Activated CD4-positive, alpha-beta T cell treated with anti-CD3 and anti-CD28 coated beads, Interleukin-10, Interleukin-2, amounts not matched to agents 100 ng/mL and 50 ng/mL, durations not matched to agents 16 hours and 8 hours (primary cell): Measurements from ENCODE around the gene CDAN1.

Source experiments
- DNase-seq: peaks from one replicate; pipeline ENCODE4 v3.0.0-alpha.2; 2020

The CDAN1 gene

DNA sequence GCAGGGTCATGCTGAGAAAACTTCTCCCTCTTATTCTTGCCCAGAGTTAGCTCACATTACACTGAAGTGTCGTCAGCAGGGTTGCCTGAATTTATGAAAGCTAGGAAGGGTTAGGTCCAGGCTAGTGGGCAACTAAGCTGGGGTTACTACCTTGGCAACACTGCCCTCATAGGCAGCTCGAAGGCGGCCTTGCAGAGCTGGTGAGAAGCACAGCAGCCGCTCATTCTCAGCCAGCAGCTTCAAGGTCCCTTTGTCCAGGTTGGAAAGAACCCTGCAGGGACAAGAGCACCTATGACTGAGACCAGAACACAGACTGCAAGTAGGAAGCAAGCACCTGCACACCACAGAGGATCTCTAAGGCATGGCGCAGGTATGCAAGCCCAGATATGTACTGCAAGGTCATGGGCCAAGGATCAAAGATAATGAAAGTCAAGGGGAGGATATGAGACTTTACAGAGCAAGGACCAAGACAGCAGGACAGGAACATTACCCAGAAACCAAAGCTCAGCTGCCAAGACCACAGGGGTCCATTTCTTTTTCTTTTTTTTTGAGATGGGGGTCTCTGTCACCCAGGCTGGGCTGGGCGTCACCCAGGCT, 2.8 kb downstream of the CDAN1 start:
- no peak for DNase-seq

DNA sequence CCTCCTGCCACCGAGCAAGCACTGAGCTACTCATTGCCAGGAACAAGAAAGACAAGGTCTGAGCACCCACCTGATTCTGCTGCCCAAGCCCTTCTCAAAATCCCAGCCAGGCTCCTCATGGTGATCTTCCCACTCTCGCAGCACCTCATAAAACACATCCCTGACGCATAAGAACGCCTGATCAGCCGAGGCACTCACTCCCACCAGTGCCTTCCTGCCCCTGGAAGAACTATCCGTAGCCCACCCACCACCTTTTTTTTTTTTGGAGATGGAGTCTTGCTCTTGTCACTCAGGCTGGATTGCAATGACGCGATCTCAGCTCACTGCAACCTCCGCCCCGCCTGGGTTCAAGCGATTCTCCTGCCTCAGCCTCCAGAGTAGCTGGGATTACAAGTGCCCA, 3.9 kb downstream of the CDAN1 start:
- DNase-seq, result no peak

DNA sequence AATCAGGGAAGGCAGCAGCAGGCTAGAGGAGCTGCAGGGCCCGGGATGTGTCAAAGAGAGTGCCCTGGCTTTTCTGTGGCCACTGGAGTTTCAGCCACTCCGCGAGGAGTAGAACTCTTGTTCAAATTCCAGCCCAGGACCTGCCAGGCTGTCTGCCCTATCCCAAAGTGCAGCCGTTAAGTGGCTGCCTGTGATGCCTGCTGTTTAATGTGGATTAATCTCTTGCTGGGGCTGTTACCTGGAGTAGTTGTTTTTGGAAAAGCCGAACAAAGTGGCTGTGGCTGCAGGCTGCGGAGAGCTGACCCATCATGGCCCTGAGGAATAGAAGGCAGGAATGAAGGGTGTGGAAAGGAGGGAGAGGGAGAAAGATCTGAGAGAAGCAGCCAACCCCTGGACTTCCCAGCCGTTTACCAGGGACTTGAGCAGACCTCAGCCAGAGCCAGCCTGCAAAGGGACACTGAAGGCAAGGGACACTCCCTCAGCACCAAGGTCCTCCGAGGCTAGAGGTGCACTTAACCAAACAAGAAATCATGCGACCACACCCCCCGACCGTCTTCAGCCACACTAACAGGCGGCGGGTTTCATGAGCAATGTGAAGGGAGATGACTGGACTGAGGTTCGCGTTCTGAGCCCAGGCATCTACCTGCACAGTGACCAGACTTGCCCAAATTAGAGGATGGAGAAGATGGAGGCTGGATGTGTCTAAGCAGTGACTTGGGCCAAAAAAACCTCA, 4.7 kb downstream of the CDAN1 start:
- DNase-seq, result no peak

DNA sequence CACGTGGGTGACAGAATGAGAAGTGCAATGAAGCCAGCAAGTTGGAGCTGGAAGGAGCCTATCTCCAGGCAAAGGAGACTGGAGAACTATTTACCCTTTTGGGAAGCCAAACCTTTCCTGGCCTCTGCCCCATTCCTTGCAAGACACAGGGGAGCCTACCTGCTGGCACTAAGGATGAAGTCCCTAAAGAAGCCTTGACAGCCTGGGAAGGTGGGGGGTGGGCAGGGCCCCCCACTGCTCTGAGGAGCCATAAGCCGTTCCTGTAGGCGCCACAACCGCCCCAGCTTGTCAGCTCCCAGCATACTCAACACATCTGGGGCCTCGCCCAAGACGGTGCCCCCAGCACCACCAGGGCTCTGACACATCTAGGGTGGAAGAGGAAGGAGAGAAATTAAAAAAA, 5.5 kb downstream of the CDAN1 start:
- no peak for DNase-seq

DNA sequence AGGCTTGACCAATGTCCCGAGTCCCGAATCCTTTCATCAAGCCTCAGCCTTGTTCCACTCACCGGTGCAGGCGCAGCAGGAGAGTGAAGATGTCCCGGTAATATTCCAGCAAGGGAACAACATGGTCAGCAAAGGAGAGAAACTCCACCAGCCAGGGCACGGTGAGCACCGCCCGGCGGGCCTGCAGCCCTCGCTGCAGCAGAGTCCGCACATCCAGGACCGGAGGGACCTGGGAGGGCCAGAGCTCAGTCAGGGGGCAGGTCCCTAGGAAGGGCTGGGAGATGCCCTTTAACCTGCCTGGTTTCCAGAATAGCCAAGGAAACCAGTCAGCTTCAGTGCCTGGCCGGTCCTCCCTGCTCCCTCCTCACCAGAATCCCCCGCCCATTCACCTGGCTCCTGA, 6.4 kb downstream of the CDAN1 start:
- DNase-seq, result no peak

DNA sequence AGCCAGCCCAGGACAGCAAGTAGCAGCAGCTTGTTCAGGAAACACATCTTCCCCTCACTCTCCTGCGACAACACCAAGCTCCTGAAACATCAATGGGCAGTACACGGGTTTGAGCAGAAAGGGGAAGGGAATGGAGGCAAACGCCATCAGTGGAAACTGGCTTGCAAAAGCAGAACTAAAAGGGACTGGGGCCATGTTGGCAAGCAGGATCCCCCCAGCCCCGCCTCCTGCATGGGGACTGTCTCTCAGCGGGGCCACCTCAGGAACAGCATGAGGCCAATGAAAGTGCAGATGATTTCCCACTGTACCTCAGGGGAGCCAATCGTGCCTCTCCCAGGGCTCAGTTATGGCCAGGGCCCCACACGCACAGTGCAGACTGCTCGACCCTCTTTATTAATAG, 6.8 kb downstream of the CDAN1 start:
- no peak for DNase-seq

DNA sequence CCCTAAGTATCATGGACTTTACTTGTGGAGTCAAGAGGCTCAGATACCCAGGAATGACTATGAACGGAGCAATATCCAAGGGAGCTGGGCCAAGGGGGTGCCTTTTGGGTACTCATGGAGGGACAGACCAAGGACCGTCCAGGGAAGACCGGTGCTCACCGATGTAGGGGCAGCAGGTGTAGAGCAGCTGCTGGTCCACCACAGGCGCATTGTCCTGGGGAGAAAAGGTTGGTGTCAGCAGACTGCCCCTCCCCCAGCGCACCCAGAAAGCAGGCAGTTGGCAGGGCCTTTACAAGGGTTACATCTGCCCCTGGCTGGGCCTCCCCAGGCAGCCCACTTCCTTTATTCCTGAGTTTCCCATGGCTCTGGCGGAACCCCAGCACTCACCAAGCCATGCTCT, 7.5 kb downstream of the CDAN1 start:
- no peak for DNase-seq

DNA sequence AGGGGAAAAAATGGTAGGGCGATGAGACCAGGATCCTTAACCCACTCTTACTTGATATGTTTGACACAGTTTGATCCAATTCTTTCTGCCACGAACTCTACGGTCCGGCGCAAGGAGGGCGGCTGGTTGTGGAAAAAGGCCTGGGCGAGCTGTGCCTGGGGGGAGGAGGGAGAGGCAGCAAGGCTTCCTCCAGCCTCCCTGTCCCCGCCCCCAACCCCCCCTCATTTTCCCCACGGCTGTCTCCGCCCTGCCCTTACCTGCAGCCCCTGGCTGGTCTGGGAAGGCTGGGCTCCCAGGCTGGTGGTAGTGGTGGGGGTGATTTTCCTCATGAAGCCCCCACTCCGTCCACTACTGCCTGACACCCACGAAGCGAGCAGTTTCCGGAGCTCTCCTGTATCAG, 8.0 kb downstream of the CDAN1 start:
- no peak for DNase-seq

DNA sequence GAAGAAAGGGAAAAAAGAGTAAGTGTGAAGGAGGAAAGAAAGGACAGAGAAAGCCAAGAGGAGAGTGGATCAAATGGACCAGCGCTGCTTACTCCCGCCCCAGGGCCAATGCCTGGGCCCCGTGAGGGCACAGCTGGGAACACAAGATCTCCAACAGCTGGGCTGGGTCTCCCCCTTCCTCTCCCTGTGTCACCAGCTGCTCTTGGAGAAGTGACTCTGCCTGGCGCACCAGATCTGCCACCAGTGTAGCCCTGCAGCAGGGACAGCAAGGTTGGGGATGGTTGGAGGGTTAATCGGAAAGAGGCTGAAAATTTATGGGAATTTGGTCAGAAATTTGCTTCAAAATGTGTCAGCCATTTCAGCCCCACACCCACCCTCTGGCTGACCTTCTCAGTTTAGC, 8.4 kb downstream of the CDAN1 start:
- DNase-seq, result no peak

DNA sequence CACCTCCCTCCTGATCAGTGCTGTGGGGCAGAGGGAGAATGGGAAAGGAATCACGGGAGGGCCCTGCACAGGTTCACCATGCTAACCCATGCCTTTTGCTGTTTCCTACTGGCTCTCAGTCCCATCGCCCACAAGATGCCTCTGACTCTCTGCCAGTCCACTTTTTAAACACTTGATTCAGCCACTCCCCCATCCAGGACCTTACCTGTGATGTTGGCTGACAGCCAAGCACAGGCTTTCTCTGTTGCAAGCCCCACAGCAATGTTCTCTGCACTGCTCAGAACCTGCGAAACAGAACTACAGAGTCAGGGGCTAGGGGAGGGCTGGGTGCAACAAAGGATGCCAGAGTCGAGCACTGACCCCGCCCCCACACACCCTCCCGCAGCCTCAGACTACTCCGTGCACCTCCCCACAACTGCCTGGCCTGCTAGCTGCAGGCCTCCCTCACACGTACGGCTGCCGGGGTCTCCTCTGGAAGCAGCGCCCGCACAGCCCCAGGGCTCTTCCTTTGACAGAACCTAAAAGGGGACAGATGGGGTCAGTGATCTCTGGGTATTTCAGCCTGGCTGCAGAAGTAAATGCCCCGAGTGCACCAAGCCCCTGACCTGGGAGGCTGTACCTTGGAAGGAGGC, 9.1 kb downstream of the CDAN1 start:
- DNase-seq, result no peak

DNA sequence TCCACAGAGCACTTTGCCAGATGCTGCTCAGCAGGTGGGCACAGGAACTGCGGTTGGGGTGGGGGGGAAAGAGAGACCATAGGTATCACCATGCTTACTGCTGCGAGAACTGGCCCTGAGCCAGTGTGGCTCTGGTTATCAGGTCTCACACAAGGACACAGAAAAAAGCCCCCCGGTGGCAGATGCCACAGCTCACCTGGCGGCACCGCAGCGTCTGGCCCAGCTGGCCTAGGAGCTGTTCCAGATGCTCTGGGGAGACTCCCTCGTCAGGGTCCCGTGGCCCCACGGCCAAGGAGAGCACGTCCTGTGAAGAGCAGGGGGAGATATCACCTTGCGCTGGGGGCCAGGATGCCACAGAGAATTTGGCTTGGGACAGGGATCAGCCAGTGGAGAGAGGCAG, 10.8 kb downstream of the CDAN1 start:
- DNase-seq, result no peak

DNA sequence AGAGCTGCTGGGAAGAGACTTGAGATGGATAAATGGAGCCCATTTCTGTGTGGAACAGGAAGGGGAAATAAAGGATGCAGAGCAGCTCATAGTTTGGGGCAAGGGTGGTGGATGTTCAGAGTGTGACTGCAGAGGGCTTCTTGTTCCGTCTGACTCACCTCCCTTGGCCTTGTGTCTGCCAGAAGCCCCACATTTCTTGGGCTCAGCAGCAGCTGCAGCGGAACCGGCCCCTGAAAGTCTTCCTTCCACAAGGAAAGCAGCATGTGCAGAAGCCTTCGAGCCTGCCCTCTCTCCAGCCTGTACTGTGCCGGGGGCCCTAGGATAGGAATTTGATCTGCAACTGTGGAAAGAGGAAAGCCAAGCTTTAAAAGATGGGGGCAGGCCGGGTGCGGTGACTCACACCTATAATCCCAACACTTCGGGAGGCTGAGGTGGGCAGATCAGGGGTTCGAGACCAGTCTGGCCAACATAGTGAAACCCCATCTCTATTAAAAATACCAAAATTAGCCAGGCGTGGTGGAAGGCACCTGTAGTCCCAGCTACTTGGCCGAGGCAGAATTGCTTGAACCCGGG, 11.5 kb downstream of the CDAN1 start:
- DNase-seq, result no peak

DNA sequence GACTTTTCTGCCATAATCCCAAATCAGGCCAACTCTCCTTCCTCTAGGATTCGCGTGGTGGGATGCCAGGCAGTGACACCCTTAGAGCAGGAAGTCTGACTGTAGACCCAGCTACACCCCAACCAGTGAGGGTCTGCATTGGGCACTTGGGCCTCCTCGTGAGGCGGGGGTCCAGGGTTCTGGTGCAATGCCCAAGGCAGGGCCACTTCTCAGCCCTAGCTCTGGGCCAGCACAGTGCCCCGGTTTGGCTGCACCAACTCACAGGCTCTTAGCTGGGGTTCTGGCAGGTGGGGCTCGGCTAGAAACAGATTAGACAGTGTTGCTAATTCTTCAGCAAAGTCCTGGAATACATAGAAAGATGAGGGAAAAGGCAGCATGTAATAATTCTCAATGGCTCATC, 12.7 kb downstream of the CDAN1 start:
- DNase-seq, result no peak

DNA sequence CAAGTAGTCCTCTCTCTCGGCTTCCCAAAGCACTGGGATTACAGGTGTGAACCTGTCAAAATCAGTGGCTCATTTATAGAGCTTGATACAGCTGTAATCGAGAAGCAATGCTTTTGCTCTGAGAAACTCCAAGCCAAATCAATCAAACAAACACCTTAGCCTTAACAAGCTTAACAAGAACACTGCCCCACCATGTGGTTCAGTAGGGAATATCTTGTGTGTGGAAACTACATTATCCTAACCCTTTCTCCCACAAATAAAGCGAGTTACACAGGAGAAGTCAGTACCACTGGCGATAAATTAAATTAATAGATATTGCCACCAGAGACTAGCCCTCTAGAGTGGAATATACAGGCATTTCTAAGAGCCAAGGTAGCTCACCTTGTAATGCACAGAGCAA, 13.9 kb downstream of the CDAN1 start:
- DNase-seq, result no peak

DNA sequence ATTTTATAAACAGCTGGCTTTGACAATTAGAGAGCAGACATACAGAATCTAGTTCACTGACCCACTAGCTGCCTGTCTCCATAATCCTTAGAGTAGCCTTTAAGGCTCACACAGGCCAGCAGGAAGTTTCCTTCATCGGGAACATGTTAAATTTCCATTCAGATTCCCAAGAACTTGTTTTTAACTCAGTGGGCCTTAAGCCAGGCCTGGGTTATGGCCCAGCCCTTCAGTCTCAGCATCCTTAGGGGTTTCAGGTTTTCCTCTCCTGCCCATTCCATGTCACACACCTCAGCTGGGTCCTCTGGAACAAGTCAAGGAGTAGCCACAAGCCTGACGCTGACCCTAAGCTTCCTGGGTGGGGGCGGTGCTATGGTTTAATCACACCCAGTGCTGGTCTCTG, 15.0 kb downstream of the CDAN1 start:
- no peak for DNase-seq

DNA sequence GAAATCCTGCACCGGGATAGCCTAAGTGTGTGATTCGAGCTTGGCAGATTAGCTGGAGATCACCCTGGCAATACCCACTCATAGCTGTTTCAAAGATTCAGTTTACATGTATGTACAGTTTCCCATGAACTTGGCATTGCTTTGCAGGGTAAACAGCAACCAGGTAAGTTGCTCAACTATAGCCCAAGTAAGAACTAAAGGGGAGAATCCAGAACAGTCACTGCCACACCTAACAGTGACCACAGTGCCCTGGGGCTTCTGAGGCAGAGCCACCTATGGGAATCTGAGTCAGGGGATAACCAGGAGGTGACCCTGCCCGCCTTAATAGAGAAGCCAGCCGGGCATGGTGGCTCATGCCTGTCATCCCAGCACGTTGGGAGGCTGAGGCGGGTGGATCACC, 15.9 kb downstream of the CDAN1 start:
- DNase-seq, result no peak

DNA sequence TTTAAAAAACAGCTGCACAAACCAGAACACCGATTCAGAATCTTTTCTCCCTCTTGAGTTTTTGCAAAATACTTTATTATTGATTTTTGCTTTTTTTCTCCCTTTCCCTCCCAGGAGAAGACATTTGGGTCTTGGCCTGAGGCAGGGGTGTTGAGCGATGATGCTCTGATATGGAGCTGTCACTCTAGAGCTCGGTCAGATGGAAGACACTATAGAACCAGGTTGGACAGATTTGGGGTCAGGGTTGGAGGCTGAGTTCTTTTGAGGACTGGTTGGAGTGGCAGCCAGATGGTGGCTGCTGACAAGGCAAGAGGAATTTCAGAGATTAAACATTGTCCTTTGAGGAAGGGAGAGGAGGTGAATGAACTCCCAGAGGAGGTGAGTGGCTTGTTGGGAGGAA, 16.9 kb downstream of the CDAN1 start:
- no peak for DNase-seq

DNA sequence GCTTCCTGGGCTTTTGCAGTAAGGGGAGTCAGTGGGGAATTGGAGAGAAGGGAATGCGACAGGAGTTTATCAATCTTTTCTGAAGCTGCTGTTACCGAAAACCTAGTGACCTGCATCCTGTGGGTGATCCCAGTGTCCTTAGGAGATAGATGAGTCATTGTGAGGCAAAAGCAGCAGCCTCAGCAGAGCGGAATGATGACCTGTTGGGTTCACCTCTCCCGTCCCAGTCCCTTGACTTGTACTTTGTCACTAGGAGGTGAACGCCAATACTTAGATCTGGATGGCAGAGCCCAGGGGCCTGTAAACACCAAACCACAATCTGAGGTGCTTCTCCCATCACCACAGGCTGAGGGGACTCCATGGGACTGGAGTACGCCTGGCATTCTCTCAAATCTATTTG, 17.9 kb downstream of the CDAN1 start:
- DNase-seq, result no peak

DNA sequence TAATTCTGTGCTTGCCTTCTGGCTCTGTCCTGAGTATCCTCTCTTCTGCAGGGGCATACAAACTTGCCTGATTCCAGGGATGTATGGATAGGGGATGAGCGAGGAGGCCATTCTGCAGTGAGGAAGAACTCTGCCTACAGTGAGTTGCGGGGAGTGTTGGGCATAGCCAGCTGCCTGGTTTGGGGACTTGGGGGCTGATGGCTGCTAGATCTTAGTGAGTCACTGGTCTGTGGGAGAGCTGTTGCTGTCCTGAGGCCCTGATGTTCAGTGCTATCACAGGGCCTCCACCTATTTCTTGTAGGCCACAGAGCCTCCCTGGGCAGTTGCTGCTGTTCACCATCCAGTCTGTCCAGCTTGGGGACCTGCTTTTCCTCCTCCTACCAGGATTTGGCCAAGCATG, 20.3 kb downstream of the CDAN1 start:
- no peak for DNase-seq

DNA sequence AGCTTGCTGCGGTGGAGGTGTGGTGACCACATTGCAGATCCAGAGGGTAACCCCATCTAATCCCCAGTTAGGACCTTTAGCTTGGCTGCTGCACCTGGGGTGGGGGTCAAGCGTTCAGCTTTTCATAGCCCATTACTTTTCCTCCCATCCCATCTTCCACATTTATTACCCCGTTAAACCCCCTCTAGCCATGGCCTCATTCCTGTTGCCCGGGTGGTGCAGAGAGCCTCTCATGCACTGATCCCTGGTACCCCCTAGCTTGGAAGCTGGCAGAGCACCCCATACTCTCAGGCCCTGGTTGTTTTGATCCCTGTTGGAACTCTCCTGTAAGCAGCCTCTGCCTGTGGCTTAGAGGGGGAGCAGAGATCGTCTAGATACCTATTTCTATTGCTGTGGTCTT, 20.8 kb downstream of the CDAN1 start:
- no peak for DNase-seq

DNA sequence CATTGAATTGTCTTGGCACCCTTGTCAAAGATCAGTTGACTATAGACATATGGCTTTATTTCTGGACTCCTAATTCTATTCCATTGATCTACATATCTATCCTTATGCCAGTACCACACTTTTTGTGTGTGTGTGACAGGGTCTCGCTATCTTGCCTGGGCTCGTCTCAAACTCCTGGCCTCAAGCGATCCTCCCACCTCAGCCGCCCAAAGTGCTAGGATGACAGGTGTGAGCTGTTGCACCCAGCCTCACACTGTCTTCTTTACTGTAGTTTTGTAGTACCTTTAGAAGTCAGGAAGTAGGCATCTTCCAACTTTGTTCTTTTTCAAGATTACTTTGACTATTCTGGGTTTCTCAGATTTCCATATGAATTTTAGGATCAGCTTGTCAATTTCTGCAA, 24.3 kb downstream of the CDAN1 start:
- DNase-seq, result no peak

DNA sequence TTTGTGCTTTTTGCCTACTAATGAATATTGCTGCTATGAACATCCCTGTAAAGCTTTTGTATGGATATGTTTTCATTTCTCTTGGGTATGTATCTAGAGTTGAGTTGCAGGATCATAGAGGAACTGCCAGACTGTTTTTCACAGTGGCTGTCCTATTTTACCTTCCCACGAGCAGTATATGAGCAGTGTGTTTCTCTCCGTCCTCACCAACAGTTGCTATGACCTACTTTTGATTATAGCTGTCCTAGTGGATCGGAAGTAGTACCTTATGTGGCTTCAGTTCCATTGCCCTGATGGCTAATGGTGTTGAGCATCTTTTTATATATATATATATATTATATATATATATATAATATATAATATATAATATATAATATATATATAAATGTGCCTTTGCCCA, 25.2 kb downstream of the CDAN1 start:
- no peak for DNase-seq

DNA sequence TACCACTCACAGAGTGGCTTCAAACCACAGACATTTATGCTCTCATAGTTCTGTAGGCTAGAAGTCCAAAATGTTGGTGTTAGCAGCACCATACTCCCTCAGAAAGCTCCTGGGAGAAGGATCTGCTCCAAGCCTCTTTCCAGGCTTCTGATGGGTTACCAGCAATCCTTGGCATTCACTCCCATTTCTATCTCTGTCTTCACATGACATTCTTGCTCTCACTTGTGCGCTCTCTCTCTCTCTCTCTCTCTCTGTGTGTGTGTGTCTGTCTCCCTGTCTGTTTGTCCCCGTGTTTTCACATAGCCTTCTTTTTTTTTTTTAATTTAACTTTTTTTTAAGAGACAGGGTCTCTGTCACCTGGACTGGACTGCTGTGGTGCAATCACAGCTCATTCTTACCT, 26.3 kb downstream of the CDAN1 start:
- no peak for DNase-seq

DNA sequence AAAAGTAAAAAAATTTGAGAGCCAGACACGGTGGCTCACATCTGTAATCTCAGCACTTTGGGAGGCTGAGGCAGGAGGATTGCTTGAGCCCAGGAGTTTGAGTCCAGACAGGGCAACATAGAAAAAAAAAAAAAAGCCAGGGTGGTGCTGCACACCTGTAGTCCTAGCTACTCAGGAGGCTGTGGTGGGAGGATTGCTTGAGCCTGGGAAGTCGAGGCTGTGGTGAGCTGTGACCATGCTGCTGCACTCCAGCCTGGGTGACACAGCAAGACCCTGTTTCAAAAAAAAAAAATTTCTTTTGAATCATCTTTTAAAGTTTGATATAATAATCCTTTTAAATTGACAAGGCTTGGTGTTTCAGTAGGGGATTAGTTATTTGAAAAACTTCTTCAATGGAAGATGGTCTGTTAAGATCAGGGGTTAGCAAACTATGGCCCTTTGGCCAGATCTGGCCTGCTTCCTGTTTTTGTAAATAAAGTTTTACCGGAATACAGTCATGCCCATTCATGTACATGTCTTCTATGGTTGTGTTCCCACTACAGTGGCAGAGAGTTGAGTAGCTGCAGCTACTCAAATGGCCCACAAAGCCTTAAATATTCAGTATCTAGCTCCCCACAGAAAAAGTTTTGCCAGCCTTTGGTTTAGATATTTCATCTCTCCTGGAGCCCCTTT, 28.9 kb downstream of the CDAN1 start:
- no peak for DNase-seq
